Stimulated activated naive CD4-positive, alpha-beta T cell treated with Interleukin-2 at 50 U/mL for 16 hours (primary cell): ENCODE measurements around the gene MXRA7.

Source experiments
- DNase-seq: peaks from one replicate; lab custom pipeline; 2025; lab: John Stamatoyannopoulos, UW

MXRA7 gene

GRCh38 chr17:76677406-76677805, 33.4 kb downstream of the MXRA7 start:
- no peak for DNase-seq

GRCh38 chr17:76676629-76677028, 34.1 kb downstream of the MXRA7 start:
- no peak for DNase-seq

GRCh38 chr17:76675648-76676047, 35.1 kb downstream of the MXRA7 start:
- DNase-seq = no peak

- no peak for DNase-seq
These were observed 36.2 kb downstream of the MXRA7 start for GRCh38 chr17:76674600-76674999.

GRCh38 chr17:76673729-76674128, 37.0 kb downstream of the MXRA7 start:
- DNase-seq = no peak

- DNase-seq = no peak
These were observed 37.9 kb downstream of the MXRA7 start for GRCh38 chr17:76672892-76673291.

- DNase-seq = no peak
These were observed 38.4 kb downstream of the MXRA7 start for GRCh38 chr17:76672270-76672851.

- DNase-seq = no peak
These were observed 38.9 kb downstream of the MXRA7 start for GRCh38 chr17:76671912-76672262.

- peak; percentile 100 for DNase-seq
These were observed 39.4 kb downstream of the MXRA7 start for GRCh38 chr17:76671123-76671911.

GRCh38 chr17:76670718-76671122, 40.0 kb downstream of the MXRA7 start:
- no peak for DNase-seq

- no peak for DNase-seq
These were observed 40.6 kb downstream of the MXRA7 start for GRCh38 chr17:76670020-76670717.

GRCh38 chr17:76667786-76668453, 42.8 kb downstream of the MXRA7 start:
- DNase-seq = no peak

- no peak for DNase-seq
These were observed 43.3 kb downstream of the MXRA7 start for GRCh38 chr17:76667491-76667755.

GRCh38 chr17:76660656-76661042, 50.1 kb downstream of the MXRA7 start:
- no peak for DNase-seq

GRCh38 chr17:76659928-76660655, 50.7 kb downstream of the MXRA7 start:
- DNase-seq = peak; percentile 14

GRCh38 chr17:76658242-76658662, 52.5 kb downstream of the MXRA7 start:
- DNase-seq = no peak

- DNase-seq = no peak
These were observed 53.1 kb downstream of the MXRA7 start for GRCh38 chr17:76657505-76658241.

- DNase-seq = no peak
These were observed 56.4 kb downstream of the MXRA7 start for GRCh38 chr17:76654408-76654807.

- no peak for DNase-seq
These were observed 60.3 kb downstream of the MXRA7 start for GRCh38 chr17:76650504-76650903.

- no peak for DNase-seq
These were observed 64.1 kb downstream of the MXRA7 start for GRCh38 chr17:76646712-76647111.

- no peak for DNase-seq
These were observed 65.3 kb downstream of the MXRA7 start for GRCh38 chr17:76645481-76645880.

- no peak for DNase-seq
These were observed 65.8 kb downstream of the MXRA7 start for GRCh38 chr17:76644995-76645394.
